ENCODE results near the gene SMAD3. TPM values are rescaled to one million over a fixed set of nuclear protein-coding genes. Genes with fewer than 3 reads are reported as not detected.

SMAD3 gene
- total RNA-seq, 2 donors from 2014 or later: 13.5 to 47.4 TPM

DNA sequence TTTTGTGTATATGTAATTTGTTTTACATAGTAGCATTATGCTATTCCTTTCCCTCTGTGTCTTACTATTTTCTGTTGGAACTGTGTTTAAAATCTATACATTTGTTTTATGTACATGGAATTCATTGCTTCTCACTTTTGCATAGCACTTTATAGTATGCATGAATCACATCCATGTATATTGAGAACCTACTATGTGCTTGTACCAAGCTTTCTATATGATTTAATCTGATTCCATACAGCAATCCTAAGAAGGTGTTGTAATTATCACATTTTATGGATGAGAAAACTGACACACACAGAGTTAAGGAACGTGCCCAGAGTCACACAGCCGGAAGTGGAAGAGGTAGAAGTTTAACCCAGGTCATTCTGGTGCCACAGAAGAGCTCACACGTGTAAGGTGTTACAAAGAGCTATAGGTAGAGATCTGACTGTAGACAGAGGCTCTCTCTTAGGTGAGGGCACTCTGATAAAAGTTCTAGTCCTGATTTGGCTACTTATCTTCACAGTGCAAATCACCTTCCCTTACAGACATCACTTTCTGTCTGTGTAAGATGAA lies 3.5 kb upstream of the SMAD3 start:
- H3K36me3 Mint-ChIP-seq: no peaks in the 10 kb centered on the region
- no peak overlapping the region for H3K4me3 Mint-ChIP-seq
- H3K9me3 Mint-ChIP-seq: no peaks in the 10 kb centered on the region
- DNase-seq (ENCODE audit: low spot score): no peak
- peaks cover 10 to 14% of the 10 kb centered on the region in 2 donors for H3K27me3 Mint-ChIP-seq
- no peak for ATAC-seq
- H3K4me1 Mint-ChIP-seq (ENCODE audit: low read depth in 2 of 2): peaks cover 21 to 28% of the 10 kb centered on the region in 2 donors
- H3K27ac Mint-ChIP-seq: no peak overlapping the region

DNA sequence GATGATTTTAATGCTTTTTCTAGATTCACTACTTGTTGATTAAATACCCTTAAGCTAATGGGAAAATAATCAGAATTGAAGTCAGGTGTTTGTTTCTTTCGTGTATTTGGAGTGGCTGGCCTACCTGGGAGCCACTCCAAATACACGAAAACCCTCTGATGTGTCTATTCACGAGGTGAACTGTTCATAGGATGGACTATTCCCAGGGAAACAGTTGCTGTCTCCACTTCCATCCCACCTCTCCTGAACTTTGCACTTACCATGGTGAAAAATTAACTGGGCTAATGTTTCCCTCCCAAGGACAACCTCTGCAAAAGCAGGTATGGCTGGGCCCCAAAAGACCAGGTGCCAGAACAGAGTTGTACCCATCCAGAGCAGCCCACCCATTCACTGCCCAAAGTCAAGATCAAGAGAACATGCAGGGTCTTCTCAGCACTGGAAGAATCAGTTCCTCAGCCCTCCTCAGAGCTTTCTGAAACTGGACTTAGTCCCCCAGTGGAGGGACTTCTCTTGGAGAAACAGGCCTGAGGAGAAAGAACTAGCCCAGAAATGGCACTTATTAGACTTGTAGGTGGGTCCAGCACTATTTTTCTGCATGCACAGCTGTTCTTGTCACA lies 2.9 kb upstream of the SMAD3 start:
- no peak overlapping the region for H3K4me3 Mint-ChIP-seq
- H3K9me3 Mint-ChIP-seq: no peaks in the 10 kb centered on the region
- ATAC-seq (no peak), DNase-seq (ENCODE audit: low spot score) (no peak)
- no peaks in the 10 kb centered on the region for H3K36me3 Mint-ChIP-seq
- peaks cover 22 to 28% of the 10 kb centered on the region in 2 donors for H3K4me1 Mint-ChIP-seq (ENCODE audit: low read depth in 2 of 2)
- H3K27me3 Mint-ChIP-seq: peaks cover 10 to 14% of the 10 kb centered on the region in 2 donors
- H3K27ac Mint-ChIP-seq: peak overlapping the region in 1 of 2 donors; percentile 11

DNA sequence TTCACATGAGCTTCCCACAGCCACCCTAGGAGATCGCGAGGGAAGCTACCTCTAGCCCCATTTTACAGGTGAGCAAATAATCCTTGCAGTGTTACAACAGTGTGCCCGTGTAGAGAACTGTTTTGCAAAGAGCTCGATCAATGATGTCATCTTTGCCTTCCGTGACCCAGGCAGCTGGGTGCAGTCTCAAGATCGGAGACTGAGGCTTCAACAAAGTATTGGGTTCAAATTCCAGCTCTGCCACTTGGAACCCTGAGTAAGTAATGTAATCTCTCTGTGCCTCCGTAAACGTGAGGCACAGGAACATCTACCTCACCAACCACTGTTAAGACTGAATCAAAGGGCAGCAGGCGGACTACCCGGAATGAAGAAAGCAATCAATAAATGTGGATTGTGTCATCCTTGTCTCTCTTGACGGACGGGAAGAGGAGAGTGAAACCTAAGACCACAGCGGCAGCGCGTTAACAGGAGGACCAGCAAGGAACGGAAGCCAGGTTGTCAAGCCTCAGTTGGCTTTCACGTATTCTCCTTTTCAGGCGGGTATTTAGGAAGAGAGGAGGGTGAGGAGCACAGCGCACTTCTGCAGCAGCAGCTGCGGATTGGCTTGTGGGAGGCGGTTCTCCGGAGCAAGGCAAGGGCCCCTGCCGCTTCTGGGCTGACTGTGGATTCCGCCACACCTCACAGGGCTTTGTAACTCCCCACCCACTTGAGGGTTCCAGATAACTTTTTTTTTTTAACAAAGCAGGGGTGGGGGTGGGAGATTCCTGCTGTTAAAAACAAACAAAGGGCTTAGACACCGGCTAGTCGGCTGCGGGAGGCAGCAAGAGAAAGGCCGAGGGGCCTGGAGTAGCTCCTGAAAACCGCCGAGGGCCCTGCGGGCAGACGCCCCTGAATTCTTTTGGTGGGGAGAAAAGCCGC lies 1.5 kb upstream of the SMAD3 start:
- H3K4me3 Mint-ChIP-seq: peak overlapping the region; percentile 78
- no peaks in the 10 kb centered on the region for H3K36me3 Mint-ChIP-seq
- peaks cover 37 to 41% of the 10 kb centered on the region in 2 donors for H3K4me1 Mint-ChIP-seq (ENCODE audit: low read depth in 2 of 2)
- no peak for DNase-seq (ENCODE audit: low spot score)
- peak overlapping the region in 1 of 2 donors; percentile 29 for H3K27ac Mint-ChIP-seq
- no peak for ATAC-seq
- no peaks in the 10 kb centered on the region for H3K9me3 Mint-ChIP-seq
- H3K27me3 Mint-ChIP-seq: peaks cover 10 to 14% of the 10 kb centered on the region in 2 donors

DNA sequence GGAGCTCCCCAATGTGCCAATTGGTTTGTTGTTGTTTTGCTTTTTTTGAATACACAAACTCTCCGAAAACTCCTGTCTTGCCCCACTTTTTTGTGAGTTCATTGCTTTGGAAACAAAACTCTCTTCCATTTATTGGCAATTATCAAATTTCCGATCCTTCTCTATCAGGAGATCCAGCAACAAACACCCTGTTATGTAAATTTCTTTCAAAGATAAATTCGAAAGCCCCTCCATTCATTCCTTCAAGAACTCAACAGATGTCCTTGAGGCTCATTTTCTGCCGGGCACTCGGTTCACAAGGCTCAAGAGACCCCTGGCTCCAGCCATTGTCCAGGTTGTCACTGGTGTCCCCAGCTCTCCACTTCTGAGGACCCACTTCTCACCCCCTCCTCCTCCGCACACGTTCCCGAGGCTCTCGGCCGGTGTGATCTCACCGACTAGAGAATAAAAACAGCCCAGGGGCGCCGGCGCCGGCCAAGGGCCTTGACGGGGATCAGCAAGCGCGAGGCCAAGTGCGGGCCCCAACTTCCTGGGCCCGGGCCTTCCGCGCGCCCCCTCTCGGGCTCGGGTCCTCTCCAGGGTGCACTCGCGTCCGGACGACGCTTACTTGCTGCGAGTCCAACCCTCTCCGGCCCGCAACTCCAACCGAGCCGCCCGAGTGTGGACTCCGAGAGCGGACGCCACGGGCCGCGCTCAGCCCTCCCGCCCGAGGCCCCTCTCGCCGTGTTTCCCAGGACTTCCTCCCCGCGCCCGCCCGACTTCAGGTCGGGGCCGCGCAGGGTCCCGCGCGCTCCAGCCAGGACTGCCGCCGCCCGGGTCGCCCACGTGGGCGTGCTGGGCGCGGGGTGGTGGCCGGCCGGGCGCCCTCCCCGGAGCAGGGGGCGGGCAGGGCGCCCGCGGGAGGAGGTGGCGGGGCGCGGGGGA lies 533 bp upstream of the SMAD3 start:
- Mint-ChIP-seq H3K36me3 (no peaks in the 10 kb centered on the region), H3K4me3 (peak overlapping the region; percentile 78), H3K9me3 (no peaks in the 10 kb centered on the region), H3K27me3 (peaks cover 10 to 14% of the 10 kb centered on the region in 2 donors), H3K4me1 (ENCODE audit: low read depth in 2 of 2) (peaks cover 43 to 45% of the 10 kb centered on the region in 2 donors), H3K27ac (peak overlapping the region in 1 of 2 donors; percentile 13)
- ATAC-seq (peak; percentile 60 to 79), DNase-seq (ENCODE audit: low spot score) (peak; percentile 66)

DNA sequence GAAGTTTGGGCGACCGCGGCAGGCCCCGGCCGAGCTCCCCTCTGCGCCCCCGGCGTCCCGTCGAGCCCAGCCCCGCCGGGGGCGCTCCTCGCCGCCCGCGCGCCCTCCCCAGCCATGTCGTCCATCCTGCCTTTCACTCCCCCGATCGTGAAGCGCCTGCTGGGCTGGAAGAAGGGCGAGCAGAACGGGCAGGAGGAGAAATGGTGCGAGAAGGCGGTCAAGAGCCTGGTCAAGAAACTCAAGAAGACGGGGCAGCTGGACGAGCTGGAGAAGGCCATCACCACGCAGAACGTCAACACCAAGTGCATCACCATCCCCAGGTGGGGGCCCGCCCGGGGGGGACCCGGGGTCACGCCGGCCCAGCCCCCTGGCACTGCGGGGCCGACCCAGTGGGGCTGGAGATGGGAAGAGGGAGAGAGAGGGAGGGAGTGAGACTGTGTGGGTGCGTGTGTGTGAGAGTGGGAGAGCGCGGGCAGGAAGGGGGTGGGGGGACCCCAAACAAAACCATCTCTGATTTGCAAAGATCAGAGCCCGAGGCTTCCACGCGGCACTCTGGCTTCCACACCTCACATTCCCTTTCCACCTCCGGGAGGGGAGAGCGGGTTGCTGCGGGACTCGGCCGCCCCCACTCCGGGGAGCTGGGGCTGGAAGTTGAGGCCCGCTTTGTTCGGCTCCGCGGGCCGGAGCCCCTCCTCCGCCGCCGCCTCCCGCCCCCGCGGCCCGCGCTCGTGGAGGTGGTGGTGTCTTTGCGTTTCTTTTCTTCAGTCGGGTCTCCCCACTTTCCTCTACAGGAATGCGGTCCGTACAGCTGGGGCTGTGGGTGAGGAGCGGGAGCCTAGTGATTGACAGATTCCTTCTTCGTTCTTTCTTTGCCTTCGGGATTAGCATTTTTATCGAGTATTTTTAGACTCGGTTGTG lies 898 bp downstream of the SMAD3 start:
- Mint-ChIP-seq H3K27me3 (peaks cover 10 to 14% of the 10 kb centered on the region in 2 donors), H3K4me1 (ENCODE audit: low read depth in 2 of 2) (peaks cover 54 to 55% of the 10 kb centered on the region in 2 donors), H3K4me3 (peak overlapping the region; percentile 78), H3K27ac (peak overlapping the region; percentile 79 to 87), H3K9me3 (no peaks in the 10 kb centered on the region), H3K36me3 (no peaks in the 10 kb centered on the region)
- no peak for DNase-seq (ENCODE audit: low spot score)
- peak in 1 of 2 donors; percentile 29 for ATAC-seq

DNA sequence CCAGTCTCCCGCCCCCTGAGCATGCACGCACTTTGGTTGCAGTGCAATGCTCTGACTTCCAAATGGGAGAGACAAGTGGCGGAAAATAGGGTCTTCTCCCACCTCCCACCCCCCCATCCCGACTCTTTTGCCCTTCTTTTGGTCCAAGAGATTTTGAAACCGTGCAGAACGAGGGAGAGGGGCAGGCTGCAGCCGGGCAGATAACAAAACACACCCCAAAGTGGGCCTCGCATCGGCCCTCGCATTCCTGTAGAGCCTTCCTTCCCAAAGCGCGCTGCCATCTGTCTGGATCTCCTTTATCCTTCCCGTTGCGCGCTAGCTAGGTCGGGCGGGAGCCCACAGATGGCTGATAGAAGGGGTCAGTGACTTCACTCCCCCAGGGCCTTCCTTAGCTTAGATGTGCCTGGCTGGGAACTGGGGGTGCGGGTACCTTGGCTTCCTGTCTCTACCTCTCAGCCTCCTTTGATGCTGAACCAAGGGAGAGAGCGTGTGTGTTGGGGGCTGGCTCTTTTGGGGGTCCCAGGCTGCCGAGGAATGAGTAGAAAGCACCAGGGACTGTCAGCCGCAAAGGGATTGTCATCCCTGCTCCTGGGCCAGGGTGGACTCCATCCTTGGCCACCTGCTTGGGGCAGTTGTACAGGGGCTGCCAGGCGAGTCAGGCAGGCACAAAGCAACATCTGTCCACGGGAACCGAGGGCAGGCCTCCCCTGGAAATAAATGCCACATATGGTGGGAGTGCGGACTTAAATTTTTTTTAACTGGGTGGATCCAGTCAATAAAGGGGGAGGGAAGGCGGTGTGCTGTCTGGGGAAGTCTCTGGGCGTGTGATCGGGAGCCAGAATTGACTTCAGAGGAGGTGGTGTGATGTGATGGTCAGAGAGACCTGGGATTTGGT lies 1.8 kb downstream of the SMAD3 start:
- Mint-ChIP-seq H3K4me3 (peak overlapping the region; percentile 78), H3K27ac (peak overlapping the region; percentile 79 to 87), H3K36me3 (no peaks in the 10 kb centered on the region), H3K27me3 (peaks cover 10 to 14% of the 10 kb centered on the region in 2 donors), H3K9me3 (no peaks in the 10 kb centered on the region), H3K4me1 (ENCODE audit: low read depth in 2 of 2) (peaks cover 55 to 57% of the 10 kb centered on the region in 2 donors)
- ATAC-seq (no peak), DNase-seq (ENCODE audit: low spot score) (no peak)

DNA sequence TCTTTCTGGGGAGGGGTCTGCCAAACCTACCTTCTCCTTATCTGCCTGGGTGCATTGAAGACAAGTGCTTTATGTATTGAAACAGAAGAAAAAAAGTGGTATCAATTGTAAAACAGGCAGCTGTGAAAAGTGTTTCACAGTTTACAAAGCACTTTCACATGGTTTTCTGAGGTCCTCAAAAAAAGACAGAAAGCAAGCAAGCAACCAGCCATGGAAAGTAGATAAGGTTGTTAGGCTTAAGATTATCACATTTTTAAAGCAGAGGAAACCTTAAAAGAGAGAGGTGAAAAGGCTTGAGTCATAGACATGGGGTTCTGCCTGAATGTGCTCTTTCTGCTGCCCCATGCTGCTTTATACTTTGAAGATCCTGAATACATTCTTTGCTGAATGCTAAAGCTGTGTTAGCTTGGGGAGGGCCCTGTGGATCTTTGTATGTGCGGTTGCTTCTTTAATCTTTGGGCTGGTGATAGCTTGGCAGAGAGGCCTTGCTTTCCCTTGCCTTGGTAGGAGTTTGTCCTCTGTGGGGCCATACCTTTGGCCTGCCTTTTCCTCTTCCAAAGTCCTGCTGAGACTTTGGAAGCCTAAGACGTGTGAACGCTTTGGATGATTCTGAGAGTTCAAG lies 2.6 kb downstream of the SMAD3 start:
- H3K36me3 Mint-ChIP-seq: no peaks in the 10 kb centered on the region
- H3K4me1 Mint-ChIP-seq (ENCODE audit: low read depth in 2 of 2): peaks cover 61 to 64% of the 10 kb centered on the region in 2 donors
- peak overlapping the region; percentile 78 for H3K4me3 Mint-ChIP-seq
- DNase-seq (ENCODE audit: low spot score) (no peak), ATAC-seq (no peak)
- no peaks in the 10 kb centered on the region for H3K9me3 Mint-ChIP-seq
- peaks cover 9 to 12% of the 10 kb centered on the region in 2 donors for H3K27me3 Mint-ChIP-seq
- H3K27ac Mint-ChIP-seq: peak overlapping the region; percentile 79 to 87

DNA sequence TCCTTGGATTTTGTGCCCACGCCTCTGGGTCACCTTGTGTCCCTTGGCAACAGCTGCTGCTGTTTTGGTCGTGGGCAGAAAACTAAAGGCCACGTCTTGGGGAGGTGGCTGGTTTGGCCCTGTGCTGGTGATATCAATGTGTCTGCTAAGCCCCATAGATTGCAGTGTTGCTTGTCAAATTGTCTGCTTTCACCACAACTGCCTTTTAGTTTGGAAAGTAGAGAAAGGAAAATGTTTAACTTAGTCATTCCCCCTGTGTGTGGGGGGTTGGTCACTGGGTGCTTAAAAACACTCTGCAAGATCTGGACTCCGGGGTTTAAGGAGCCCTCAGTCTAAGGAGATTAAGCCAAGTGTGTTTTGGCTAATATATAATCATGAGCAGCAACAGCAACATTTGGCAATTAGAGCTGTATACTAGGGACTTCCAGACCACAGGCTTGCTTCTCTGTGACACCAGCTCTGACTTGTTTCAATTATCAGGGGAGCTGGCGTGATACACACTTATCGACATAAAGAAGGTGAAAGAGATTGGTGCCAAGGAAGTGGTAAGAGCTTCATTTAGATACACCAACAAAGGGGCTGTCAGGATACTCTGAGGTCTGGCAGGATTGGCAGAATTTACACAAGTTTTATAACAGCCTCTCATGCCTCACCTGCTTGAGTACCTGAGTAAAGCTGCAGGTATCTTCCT lies 3.5 kb downstream of the SMAD3 start:
- peak overlapping the region in 1 of 2 donors; percentile 79 for H3K27ac Mint-ChIP-seq
- peaks cover 55 to 61% of the 10 kb centered on the region in 2 donors for H3K4me1 Mint-ChIP-seq (ENCODE audit: low read depth in 2 of 2)
- DNase-seq (ENCODE audit: low spot score): no peak
- ATAC-seq: no peak
- H3K4me3 Mint-ChIP-seq: peak overlapping the region; percentile 78
- no peaks in the 10 kb centered on the region for H3K9me3 Mint-ChIP-seq
- H3K27me3 Mint-ChIP-seq: peaks cover 1 to 5% of the 10 kb centered on the region in 2 donors
- no peaks in the 10 kb centered on the region for H3K36me3 Mint-ChIP-seq

DNA sequence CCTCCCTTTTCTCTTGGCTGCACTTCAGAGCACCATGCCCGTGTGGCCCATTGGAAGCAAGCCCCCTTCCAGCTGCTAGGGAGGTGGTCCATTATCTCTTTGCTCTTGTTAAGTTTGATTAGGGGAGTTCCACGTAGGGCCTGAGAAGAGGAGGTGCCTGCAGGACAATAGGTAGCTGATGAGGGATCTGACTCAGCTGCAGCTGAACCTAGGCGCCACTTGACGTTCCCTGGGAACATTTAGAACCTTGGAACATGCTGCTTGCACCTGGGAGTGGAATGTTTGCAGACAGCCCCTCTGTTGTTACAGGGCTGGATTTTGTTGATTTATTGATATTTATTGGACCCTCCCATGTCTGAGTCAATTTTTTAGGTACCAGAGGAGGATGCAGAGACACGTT lies 4.7 kb downstream of the SMAD3 start:
- H3K4me3 Mint-ChIP-seq: no peak overlapping the region
- H3K36me3 Mint-ChIP-seq: no peaks in the 10 kb centered on the region
- ATAC-seq (no peak), DNase-seq (ENCODE audit: low spot score) (no peak)
- H3K27me3 Mint-ChIP-seq: no peaks in the 10 kb centered on the region
- H3K9me3 Mint-ChIP-seq: no peaks in the 10 kb centered on the region
- H3K4me1 Mint-ChIP-seq (ENCODE audit: low read depth in 2 of 2): peaks cover 61 to 67% of the 10 kb centered on the region in 2 donors
- no peak overlapping the region for H3K27ac Mint-ChIP-seq

DNA sequence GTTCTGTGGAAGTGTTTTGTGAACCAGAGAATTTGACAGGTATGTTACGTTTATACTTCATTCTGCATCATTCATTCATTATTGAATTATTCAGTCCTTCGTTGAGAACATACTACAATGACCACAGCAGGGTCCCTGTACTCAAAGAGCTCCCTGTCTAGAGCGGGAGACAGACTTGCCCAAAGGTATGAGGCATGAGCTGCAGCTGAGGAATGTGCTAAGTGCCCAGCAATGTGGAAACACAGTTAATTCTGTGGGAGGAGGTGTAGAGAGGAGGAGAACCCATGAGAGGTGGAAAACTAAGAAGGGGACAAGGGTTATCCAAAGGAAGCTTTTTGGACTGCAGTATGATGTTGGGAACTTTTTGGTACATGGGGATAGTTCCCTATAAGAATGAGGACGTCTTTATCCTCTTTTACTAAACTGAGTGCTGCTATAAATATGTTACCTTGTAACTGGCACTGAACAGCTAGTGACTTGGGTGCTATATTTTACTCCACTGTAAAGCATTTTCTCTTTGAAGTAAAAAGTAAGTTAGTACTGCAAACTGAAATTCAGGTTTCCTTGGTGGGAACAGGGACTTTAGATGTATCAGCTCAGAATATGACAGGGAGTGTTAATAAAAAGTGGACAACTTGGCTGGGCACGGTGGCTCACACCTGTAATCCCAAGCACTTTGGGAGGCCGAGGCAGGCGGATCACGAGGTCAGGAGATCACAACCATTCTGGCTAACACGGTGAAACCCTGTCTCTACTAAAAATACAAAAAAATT lies 5.7 kb downstream of the SMAD3 start:
- H3K4me1 Mint-ChIP-seq (ENCODE audit: low read depth in 2 of 2): peaks cover 65 to 70% of the 10 kb centered on the region in 2 donors
- no peaks in the 10 kb centered on the region for H3K27me3 Mint-ChIP-seq
- no peaks in the 10 kb centered on the region for H3K36me3 Mint-ChIP-seq
- H3K27ac Mint-ChIP-seq: no peak overlapping the region
- no peak for ATAC-seq
- no peak for DNase-seq (ENCODE audit: low spot score)
- H3K9me3 Mint-ChIP-seq: no peaks in the 10 kb centered on the region
- no peak overlapping the region for H3K4me3 Mint-ChIP-seq
